ENCODE results near the gene ACTR3.
A peak's percentile ranks its signal among the peaks of the same experiment; 100 is the strongest.
"Not testable (repeated sequence)": the region's sequence is repeated elsewhere in the genome, so short reads cannot be mapped to it uniquely, and the experiment has no call there.

The ACTR3 gene

DNA sequence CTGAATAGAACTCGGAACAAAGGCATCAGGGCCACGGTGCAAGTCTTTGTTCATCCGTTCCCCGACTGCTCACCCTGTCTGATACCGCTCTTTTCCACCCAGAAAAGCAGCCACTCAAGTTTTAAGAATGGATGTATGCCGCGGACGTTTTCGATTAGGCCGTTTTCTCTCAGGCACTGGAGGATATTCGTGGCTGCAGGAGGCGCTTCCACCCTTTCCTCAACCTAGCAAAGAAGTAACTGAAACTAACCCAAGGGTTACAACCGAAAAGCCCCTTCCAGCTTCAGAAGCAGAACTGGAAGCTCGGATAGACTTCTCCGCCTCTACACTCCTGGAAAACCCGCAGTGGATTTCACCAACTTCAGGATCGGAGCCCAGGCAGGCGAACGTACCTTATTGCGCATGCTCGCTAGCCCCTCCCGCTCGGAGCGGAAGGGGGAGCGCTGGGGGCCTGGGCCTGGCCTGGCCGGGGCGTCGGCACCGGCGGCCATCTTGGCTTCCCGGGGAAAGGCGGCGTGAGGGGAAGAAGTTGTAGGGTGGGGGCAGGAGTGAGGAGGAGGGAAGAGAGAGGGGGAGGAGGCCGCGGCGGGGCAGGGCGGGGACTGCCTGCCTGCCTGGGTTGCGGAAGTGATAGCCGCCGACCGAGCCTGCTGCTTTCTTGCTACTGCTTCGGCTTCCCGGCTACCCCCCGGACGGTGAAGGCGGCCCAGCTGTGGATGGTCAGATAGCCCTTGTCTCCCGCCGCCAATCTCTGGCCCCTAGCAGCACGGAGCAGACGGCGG is at the start of gene ACTR3:
Gene ACTR3 (plus strand): TSS at position 619 of the 782 bp plus-strand sequence. CDS start 191 bp downstream, outside the sequence.
- DNase-seq (ENCODE audit: low read depth in 2 of 2) = peak; percentile 97 to 99

DNA sequence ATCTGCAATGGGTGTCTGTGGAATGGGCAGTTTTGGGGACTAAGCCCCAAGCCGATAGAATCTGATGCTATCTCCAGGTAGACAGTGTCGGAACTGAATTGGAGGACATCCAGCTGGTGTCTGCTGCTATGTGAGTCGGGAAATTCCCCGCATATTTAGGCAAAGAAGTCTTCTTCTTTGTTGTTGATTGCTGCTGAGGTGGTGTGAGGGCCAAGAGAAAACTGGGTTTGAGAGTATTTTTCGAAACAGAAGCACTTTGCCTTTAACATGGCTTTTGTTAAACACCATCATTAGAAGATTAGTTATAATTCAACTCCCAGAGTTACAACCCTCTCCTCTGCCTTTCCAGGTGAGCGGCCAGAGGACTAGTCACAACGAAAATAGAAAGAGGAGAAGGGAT is 49.4 kb upstream of the ACTR3 start:
- DNase-seq (ENCODE audit: low read depth in 2 of 2) = no peak

DNA sequence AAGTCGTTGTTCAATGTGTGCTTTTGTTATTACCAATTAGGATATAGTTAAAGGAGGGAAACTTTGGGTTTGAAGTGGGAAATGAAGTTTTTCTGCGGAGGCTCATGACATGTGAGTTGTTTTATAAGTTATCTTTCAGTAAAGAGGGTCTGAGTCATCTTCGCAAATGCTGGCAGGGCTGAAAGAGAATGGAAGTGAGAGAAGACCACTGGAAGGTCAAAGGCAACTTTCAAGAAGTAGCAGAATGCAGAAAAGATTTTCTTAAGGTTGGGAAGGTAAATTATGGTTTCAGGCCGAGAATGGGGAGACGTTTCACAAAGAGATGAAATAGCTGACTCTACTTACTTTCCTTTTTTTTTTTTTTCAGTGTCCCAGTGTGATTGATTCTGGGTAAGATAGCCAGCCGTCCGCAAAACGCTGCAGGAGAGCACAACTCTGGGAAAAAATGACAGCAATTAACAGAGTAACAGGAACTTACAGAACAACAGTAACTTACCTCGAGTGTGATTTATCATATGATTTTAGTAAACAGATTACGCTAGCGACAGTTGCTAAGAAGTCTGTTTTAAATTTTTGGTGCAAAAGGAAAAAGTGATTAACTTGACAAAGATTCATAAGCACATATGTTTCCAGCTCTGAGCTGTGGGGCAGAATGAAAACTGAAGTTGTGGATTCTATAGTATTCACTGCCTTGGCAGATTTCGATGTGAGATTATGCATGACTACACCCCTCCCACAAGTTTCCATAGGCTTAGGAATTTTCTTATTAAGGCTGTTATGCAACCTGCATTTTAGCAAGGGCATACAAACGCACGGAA is 46.8 kb upstream of the ACTR3 start:
- no peak for DNase-seq (ENCODE audit: low read depth in 2 of 2)

DNA sequence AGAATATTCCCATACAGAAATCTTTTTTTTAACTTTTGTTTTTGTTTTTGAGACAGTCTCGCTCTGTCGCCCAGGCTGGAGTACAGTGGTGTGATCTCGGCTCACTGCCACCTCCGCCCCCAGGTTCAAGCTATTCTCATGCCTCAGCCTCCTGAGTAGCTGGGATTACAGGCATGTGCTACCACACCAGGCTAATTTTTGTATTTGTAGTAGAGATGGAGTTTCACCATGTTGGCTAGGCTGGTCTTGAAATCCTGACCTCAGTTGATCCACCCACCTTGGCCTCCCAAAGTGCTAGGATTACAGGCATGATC is 46.2 kb upstream of the ACTR3 start:
- DNase-seq (ENCODE audit: low read depth in 2 of 2) = not testable (repeated sequence)

DNA sequence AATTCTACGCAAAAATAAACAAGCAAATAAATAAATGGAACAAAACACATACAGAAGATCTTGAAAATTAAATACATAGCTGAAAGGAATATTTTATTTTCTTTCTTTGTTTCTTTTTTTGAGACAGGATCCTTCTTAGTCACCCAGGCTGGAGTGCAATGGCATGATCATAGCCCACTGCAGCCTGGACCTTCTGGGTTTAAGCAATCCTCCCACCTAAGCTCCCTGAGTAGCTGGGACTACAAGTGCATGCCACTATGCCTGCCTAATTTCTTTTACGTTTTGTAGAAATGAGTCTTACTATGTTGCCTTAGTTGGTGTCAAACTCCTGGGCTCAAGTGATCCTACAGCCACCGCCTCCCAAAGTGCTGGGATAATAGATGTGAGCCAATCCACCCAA is 44.6 kb upstream of the ACTR3 start:
- DNase-seq (ENCODE audit: low read depth in 2 of 2) = no peak

DNA sequence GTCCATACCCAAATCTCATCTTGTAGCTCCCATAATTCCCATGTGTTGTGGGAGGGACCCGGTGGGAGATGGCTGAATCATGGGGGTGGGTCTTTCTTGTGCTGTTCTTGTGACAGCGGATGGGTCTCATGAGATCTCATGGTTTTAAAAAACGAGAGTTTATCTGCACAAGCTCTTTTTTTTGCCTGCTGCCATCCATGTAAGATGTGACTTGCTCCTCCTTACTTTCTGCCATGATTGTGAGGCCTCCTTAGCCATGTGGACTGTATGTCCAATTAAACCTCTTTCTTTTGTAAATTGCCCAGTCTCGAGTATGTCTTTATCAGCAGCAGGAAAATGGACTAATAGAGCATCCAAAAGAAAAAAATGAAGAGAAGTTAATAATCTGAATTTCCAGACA is 44.1 kb upstream of the ACTR3 start:
- DNase-seq (ENCODE audit: low read depth in 2 of 2) = not testable (repeated sequence)

DNA sequence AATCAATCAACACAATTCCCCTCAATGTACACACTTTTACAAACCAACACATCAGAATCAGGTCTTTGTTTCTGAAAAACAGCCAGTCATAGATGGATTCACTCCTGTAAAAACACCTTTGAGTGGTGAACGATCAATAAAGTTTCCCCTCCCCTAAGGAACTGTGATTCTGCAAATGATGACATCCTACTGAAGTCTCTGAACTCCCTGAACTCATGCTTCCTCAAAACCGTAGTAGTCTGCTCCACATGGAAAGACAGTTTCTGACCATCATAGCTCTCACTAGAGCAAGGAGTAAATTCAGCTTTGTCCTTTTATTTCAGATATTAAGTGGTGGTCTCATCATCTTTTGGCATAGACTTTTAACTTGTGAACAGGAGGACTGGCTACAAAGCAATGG is 43.5 kb upstream of the ACTR3 start:
- no peak for DNase-seq (ENCODE audit: low read depth in 2 of 2)

DNA sequence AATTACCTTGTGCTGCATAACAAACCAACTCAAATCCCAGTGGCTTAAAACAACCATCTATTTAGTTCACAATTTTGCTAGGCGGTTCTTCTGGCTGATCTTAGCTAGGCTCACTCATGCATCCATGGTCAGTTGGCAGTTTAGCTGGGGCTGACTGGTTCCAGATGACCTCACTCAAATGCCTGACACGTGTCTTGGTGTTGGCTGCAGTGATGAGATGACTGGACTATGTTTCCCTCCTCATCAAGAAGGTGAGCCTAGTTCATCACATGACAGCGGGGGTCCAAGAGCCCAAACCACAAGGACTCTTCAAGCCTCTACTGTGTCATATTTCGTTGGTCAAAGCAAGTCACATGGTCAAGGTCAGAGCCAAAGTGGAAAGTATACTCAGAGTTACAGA is 42.7 kb upstream of the ACTR3 start:
- DNase-seq (ENCODE audit: low read depth in 2 of 2) = no peak

DNA sequence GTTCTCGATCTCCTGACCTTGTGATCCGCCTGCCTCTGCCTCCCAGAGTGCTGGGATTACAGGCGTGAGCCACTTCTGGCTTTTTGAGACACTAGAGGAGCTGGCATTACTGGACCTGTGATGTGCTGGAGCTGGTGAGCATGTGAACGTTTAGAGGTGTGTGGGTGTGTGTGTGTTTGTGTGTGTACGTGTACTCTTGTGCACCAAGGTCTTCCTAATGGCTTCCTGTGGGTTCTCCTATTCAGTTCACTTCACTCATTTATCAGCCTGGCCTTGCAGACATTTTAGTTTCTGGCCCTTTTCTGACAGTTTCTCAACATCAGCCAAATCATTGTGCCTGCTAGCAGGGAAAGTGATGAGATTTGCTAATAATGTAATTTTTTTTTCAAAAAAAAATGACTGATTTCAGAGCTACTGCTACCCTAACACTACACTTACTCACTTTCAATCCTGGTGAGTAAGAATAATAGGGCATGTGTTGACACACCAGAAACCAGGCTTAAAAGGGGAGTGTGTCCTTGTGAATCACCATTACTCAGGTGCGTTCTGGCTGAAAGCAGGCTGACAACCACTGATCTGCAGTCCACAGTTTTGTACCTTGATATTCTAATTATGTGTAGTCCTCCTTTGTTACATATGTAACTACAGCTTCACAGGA is 41.0 kb upstream of the ACTR3 start:
- peak; percentile 2 to 11 for DNase-seq (ENCODE audit: low read depth in 2 of 2)

DNA sequence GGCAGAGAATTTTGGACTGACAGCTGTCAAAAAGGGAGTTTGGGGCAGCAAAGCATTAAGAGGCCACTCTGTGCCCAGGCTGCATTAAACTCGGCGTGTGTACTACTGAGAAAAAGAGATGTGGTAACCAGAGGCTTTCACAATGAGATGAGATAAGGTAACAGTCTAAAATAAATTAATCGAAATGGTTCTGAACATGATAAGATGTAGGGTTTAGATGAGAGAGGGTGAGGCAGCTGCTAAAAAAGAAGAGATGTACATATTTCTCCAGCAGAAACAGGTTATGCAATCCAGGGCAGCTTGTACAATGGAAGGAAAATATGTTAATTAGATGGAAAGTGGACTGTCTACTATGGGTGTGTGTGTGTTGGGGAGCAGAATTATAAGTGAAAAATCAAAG is 39.2 kb upstream of the ACTR3 start:
- no peak for DNase-seq (ENCODE audit: low read depth in 2 of 2)

DNA sequence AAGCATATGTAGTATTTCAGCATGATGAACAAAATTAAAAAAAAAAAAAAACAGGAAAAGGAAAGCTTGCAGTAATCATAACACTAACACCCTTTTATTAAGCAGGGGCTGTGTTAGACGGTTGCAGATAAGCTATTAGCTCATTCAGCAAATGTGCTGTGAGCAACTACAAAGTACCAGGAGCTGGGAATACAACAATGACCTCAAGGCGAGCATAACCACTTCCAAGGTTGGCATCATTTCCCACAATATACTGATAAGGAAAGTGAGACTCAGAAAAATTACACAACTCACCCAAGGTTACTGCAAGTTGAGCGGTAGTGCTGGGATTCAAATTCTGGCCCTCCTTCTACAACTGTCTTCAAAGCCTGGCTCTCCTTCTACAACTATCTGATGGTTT is 38.2 kb upstream of the ACTR3 start:
- no peak for DNase-seq (ENCODE audit: low read depth in 2 of 2)

DNA sequence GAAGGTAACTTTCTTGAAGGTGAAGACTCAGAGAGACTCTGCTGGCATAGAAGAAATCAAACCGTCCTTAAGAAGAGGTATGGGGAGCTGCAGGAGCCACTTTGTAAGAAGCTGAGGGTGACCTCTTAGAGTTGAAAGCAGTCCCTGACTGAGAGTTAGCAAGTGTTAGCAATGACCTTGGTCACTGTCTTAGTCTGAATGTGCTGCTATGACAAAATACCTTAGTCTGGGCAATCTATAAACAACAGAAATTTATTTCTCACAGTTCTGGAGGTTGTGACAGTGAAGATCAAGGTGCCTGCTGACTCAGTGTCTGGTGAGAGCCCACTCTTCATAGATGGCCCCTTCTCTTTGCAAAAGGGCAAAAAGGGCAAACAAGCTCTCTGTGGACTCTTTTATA is 35.7 kb upstream of the ACTR3 start:
- DNase-seq (ENCODE audit: low read depth in 2 of 2) = no peak

DNA sequence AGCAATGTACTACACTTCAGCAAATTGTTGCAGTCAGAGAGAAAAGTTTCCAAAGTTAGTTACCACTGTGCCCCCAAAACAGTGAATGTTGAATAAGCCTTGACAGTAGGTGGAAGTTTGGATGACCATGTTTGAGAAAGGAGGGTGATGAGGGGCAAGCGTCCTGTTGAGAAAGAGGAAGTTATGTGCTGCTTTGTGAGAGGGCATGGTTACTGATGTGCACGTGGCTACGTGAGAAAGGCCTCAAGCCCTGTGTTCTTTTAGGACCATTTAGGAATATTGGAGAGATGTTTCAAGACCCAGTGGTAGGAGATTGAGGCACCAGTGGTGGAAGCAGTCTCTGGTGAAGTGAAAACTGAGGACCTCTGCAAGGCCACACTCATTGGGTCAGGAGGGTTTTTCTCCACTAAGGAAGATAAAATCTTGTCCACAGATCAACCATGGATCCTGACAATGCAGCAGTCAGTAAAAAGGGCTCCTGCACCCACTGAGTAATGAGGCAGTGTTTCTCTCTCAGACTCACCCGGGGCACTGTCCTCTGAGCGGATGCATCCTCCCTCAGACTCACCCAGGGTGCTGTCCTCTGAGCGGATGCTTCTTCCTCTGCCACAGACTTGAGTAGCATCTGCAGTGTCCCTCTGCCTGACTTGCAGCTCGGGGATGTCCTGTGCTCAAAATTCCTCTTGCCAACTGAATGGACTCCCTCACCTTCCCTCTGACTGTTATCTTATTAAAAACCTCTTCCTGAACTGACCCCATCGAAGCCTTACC is 34.7 kb upstream of the ACTR3 start:
- no peak for DNase-seq (ENCODE audit: low read depth in 2 of 2)

DNA sequence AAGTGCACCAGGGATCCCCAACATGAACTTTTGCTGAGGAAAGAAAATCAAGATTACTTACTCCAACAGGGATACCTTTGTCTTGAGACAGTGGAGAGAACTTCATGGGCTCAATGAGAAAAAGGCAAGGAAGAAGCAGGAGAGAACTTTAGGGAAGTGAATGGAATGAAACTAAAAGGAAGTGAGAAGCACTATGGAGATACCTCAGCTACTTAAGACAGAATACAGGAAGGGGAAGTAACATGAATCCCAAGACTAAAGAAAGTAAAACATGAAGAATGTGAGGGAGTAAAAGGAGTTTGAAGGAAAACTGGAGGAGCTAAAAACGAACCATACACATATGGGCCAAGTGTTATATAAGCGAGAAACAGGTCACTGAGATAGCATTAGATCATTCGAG is 32.4 kb upstream of the ACTR3 start:
- DNase-seq (ENCODE audit: low read depth in 2 of 2) = no peak

DNA sequence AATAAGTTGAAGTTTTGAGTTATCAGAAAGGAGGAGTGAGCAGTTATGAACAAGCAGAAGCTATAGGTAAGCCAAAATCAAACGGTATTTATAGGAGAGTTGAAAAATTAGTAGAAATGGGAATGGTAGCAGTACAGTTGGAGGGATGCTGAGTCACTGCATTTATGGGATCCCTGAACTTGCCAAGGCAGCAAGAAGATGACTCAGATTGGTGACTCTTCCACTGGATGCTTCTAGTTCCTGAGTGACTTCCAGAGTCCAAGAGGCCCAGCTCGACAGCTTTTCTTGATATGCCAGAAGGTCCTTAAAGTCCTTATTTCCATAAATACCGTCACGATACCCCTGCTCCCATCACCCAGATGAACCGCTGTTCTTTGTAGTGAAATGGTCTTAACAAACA is 31.1 kb upstream of the ACTR3 start:
- no peak for DNase-seq (ENCODE audit: low read depth in 2 of 2)

DNA sequence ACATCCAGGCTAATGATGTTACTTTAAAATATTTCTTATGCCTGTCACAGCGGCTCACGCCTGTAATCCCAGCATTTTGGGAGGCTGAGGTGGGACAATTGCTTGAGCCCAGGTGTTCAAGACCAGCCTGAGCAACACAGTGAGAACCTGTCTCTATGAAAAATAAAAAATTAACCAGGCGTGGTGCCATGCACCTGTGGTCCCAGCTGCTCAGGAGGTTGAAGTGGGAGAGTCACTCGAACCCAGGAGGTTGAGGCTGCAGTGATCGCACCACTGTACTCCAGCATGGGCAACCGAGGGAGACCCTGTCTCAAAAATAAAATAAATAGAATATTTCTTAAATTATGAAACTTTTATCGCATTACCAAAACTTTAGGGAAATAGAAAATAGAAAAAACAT is 28.1 kb upstream of the ACTR3 start:
- no peak for DNase-seq (ENCODE audit: low read depth in 2 of 2)

DNA sequence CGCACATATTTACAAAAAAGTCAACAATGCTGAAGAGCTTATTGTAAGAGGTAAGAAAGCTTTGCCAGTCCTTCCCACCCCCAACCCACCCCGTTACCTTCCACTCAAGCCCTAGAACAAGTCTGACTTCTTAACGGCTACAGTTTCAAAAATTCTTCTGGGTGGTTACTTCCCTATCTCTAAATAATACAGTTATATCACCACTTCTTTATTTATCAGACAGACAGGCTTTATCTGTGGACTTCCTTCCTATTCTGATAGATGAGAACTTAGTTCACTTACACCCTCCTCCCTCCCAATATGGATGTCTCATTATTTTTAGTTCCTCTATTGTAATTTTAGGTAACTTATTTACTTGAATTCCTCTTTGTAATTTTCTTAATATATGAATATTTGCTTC is 26.7 kb upstream of the ACTR3 start:
- no peak for DNase-seq (ENCODE audit: low read depth in 2 of 2)

DNA sequence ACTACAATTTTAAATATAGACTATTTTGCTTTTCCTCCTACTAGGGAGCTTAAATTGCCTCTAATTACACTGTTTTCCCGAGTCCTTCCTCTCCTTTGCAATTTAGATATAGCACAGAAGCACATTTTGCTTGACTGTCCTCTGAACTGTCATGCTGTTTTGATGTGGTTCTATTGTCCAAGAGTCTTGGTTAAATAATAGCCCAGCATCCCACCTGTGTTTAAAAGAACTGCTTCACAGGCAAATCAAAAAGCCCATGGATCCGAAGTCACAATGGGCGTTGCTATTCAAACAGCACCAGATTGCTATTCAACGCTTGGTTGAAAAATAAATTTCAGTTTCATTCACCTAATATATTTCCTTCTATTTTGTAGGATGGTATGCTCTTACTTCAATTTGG is 22.3 kb upstream of the ACTR3 start:
- no peak for DNase-seq (ENCODE audit: low read depth in 2 of 2)

DNA sequence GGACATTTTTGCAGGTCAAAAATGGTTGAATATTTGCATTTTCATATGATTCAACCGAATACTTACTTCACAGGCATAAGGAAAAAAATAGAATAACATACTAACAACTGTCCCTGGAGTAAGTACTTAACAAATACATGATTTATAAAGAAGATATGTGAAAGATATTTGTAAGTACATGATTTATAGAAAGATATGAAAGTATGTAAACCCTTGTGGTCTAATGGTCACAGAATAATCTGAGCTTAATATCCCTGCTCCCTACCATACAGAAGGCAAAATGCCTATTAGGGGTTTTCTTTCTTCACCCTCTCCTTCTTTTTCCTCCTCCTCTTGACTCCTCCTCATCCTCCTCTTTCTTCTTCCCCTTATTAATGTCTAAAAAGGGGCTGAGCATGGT is 20.6 kb upstream of the ACTR3 start:
- no peak for DNase-seq (ENCODE audit: low read depth in 2 of 2)

DNA sequence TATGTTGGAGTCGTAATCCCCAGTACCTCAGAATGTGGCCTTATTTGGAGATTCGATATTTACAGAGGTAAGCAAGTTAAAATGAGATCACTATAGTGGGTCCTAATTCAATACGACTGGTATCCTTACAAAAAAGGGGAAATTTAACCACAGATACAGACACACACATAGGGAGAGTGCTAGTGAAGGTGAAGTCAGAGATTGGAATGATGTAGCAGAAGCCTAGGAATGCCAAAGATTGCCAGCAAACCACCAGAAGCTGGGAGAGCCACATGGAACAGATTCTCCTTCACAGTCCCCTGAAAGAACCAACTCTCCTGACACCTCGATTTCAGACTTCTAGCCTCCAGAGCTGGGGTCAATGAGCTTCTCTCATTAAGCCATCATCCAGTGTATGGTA is 17.7 kb upstream of the ACTR3 start:
- no peak for DNase-seq (ENCODE audit: low read depth in 2 of 2)

DNA sequence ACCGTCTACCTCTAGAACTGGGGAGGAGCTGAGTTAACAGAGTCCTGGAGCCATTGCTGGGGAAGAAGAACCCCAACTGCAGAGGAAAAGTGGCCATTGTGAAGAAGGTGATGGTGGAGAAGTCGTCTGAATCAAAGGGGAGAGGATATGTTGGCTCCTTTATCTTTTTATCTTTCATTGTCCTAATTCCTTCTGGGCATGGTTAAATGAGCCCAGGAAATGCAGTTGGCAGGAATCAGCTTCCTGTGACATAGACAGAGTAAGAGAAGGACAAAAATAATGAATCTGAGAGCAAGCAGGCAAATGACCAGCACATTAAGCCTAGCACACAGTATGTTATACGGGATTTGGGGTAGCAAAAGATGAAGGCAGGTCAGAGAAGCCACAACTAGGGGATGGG is 16.0 kb upstream of the ACTR3 start:
- DNase-seq (ENCODE audit: low read depth in 2 of 2) = no peak

DNA sequence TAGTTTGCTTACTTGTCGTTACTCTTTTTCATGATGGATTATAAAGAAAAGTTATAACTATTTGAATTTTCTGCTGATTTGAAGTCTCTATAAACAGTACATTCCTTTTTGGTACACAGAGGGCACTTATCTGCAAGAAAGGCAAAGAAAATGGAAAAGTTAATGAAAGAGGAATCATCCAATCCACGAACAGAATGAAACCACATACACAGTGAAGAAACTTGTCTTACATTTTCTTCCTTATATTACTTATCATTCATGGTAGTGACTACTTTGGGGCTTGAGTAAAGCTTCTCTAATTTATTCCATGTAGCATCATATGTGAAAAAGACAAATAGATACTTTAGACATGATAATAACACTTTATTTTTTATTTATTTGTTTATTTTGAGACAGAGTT is 14.8 kb upstream of the ACTR3 start:
- no peak for DNase-seq (ENCODE audit: low read depth in 2 of 2)

Data from stimulated activated CD4-positive, alpha-beta T cell treated with anti-CD3 and anti-CD28 coated beads, Interleukin-12 subunit alpha, Interleukin-12 subunit beta, amount 100 ng/mL, for 24 hours (primary cell).